ENCODE results near the gene PPARD.

Gene PPARD

GRCh38 chr6:35372633-35373032 lies 30.3 kb downstream of the PPARD start:
- Histone ChIP-seq H3K4me1 (ENCODE audit: control insufficient read depth in 1 of 2, insufficient read depth in 1 of 2, low read depth in 1 of 2, low read length in 1 of 2) (peaks cover 39 to 43% of the 10 kb centered on the region in 2 experiments), H3K4me3 (ENCODE audit: low read depth in 1 of 2, low read length in 1 of 2) (no peak overlapping the region), H3K27ac (no peak overlapping the region)

GRCh38 chr6:35376281-35376680 lies 33.9 kb downstream of the PPARD start:
- H3K4me1 ChIP-seq (ENCODE audit: control insufficient read depth in 1 of 2, insufficient read depth in 1 of 2, low read depth in 1 of 2, low read length in 1 of 2) = peaks cover 24 to 25% of the 10 kb centered on the region in 2 experiments
- H3K4me3 ChIP-seq (ENCODE audit: low read depth in 1 of 2, low read length in 1 of 2) = no peak overlapping the region

More at GRCh38 chr6:35372633-35373032, 30.3 kb downstream of the PPARD start:
- H3K27me3 ChIP-seq = no peaks in the 10 kb centered on the region
- H3K36me3 ChIP-seq = no peaks in the 10 kb centered on the region
- H3K9me3 ChIP-seq = no peaks in the 10 kb centered on the region
- TF ChIP-seq CTCF (IDR thresholded peaks at IDR 0.05) = no peak

GRCh38 chr6:35377002-35377401 lies 34.6 kb downstream of the PPARD start:
- peaks cover 11% of the 10 kb centered on the region for H3K27me3 ChIP-seq
- no peaks in the 10 kb centered on the region for H3K36me3 ChIP-seq
- H3K4me3 ChIP-seq (ENCODE audit: low read depth in 1 of 2, low read length in 1 of 2) = no peak overlapping the region
- TF ChIP-seq CTCF (IDR thresholded peaks at IDR 0.05) = no peak
- peaks cover 16 to 18% of the 10 kb centered on the region in 2 experiments for H3K4me1 ChIP-seq (ENCODE audit: control insufficient read depth in 1 of 2, insufficient read depth in 1 of 2, low read depth in 1 of 2, low read length in 1 of 2)
- no peak overlapping the region for H3K27ac ChIP-seq
- H3K9me3 ChIP-seq = no peaks in the 10 kb centered on the region

More at GRCh38 chr6:35376281-35376680, 33.9 kb downstream of the PPARD start:
- Histone ChIP-seq H3K27ac (no peak overlapping the region), H3K9me3 (no peaks in the 10 kb centered on the region), H3K27me3 (peaks cover 4% of the 10 kb centered on the region), H3K36me3 (no peaks in the 10 kb centered on the region)
- no peak for TF ChIP-seq CTCF (IDR thresholded peaks at IDR 0.05)

GRCh38 chr6:35378261-35378660 lies 35.9 kb downstream of the PPARD start:
- no peak for TF ChIP-seq CTCF (IDR thresholded peaks at IDR 0.05)
- Histone ChIP-seq H3K36me3 (no peaks in the 10 kb centered on the region), H3K4me1 (ENCODE audit: control insufficient read depth in 1 of 2, insufficient read depth in 1 of 2, low read depth in 1 of 2, low read length in 1 of 2) (peaks cover 11 to 17% of the 10 kb centered on the region in 2 experiments), H3K4me3 (ENCODE audit: low read depth in 1 of 2, low read length in 1 of 2) (no peak overlapping the region), H3K9me3 (no peaks in the 10 kb centered on the region), H3K27ac (no peak overlapping the region), H3K27me3 (peaks cover 18% of the 10 kb centered on the region)

- H3K27me3 ChIP-seq = peaks cover 18% of the 10 kb centered on the region
- H3K9me3 ChIP-seq = no peaks in the 10 kb centered on the region
- H3K36me3 ChIP-seq = no peaks in the 10 kb centered on the region
- no peak overlapping the region for H3K27ac ChIP-seq
- H3K4me1 ChIP-seq (ENCODE audit: control insufficient read depth in 1 of 2, insufficient read depth in 1 of 2, low read depth in 1 of 2, low read length in 1 of 2) = peaks cover 11 to 17% of the 10 kb centered on the region in 2 experiments
- TF ChIP-seq CTCF (IDR thresholded peaks at IDR 0.05) = no peak
- H3K4me3 ChIP-seq (ENCODE audit: low read depth in 1 of 2, low read length in 1 of 2) = no peak overlapping the region
These were observed 38.8 kb downstream of the PPARD start for GRCh38 chr6:35381132-35381531.

- Histone ChIP-seq H3K4me1 (ENCODE audit: control insufficient read depth in 1 of 2, insufficient read depth in 1 of 2, low read depth in 1 of 2, low read length in 1 of 2) (peaks cover 11 to 14% of the 10 kb centered on the region in 2 experiments), H3K9me3 (no peaks in the 10 kb centered on the region), H3K4me3 (ENCODE audit: low read depth in 1 of 2, low read length in 1 of 2) (no peak overlapping the region), H3K27ac (no peak overlapping the region), H3K36me3 (no peaks in the 10 kb centered on the region), H3K27me3 (peaks cover 18% of the 10 kb centered on the region)
- TF ChIP-seq CTCF (IDR thresholded peaks at IDR 0.05) = no peak
These were observed 39.7 kb downstream of the PPARD start for GRCh38 chr6:35382015-35382414.

Measured in neutrophil (primary cell).